Neural cell (in vitro differentiated cells): ENCODE measurements around the gene CELSR2. TPM values are rescaled to one million over a fixed set of nuclear protein-coding genes. Genes with fewer than 3 reads are reported as not detected.

Experiments
- H2AFZ ChIP-seq: fragments of 200-600, 300-800 bp; sonication (generic), shearing (Covaris generic); 2 replicates; pipeline ENCODE4 v1.6.0; 2014; ENCODE audit warnings: low read depth, mild to moderate bottlenecking, antibody characterized with exemption, low read length, moderate library complexity
- H3F3A ChIP-seq: fragments of 200-600 bp; shearing (Covaris generic); 2 replicates; pipeline ENCODE4 v1.6.1; 2016; ENCODE audit warnings: mild to moderate bottlenecking, moderate library complexity, mixed read lengths, antibody characterized with exemption, low read length; ENCODE audit not compliant: insufficient read depth, poor library complexity, severe bottlenecking
- H3K27ac ChIP-seq: fragments of 200-600, 300-800 bp; sonication (generic), shearing (Covaris generic); 2 replicates; pipeline ENCODE4 v1.5.1; 2014; ENCODE audit warnings: mild to moderate bottlenecking, low read length, moderate library complexity
- H3K27me3 ChIP-seq: fragments of 300-800, 200-600 bp; sonication (generic), shearing (Covaris generic); 2 replicates; pipeline ENCODE4 v1.6.0; 2014; ENCODE audit warnings: mild to moderate bottlenecking, low read depth, low read length, moderate library complexity; ENCODE audit not compliant: insufficient read depth
- H3K36me3 ChIP-seq: fragments of 300-800, 200-600 bp; sonication (generic), shearing (Covaris generic); 2 replicates; pipeline ENCODE4 v1.5.1; 2014; ENCODE audit warnings: mild to moderate bottlenecking, antibody characterized with exemption, low read length, moderate library complexity; ENCODE audit not compliant: insufficient read depth
- H3K4me2 ChIP-seq: fragments of 300-800, 200-600 bp; sonication (generic), shearing (Covaris generic); 2 replicates; pipeline ENCODE4 v1.6.0; 2014; ENCODE audit warnings: mild to moderate bottlenecking, low read length
- H3K4me3 ChIP-seq: fragments of 300-800, 200-600 bp; sonication (generic), shearing (Covaris generic); 2 replicates; pipeline ENCODE4 v1.5.1; 2014; ENCODE audit warnings: mild to moderate bottlenecking, low read length, moderate library complexity
- H3K79me2 ChIP-seq: fragments of 200-600 bp; shearing (Covaris generic); replicated peaks from 2 replicates; pipeline ENCODE4 v1.6.0; 2014; ENCODE audit warnings: mild to moderate bottlenecking, low read length, moderate library complexity; ENCODE audit not compliant: insufficient read depth
- H3K9ac ChIP-seq: fragments of 300-800, 200-600 bp; sonication (generic), shearing (Covaris generic); 2 replicates; pipeline ENCODE4 v1.6.1; 2016; ENCODE audit warnings: mild to moderate bottlenecking, low read length, mixed read lengths
- H3K9me2 ChIP-seq: fragments of 200-600 bp; shearing (Covaris generic); 2 replicates; pipeline ENCODE4 v1.6.1; 2016; ENCODE audit warnings: mild to moderate bottlenecking, low read length, mixed read lengths; ENCODE audit not compliant: insufficient read depth
- H3K9me3 ChIP-seq: fragments of 200-600, 300-800 bp; sonication (generic), shearing (Covaris generic); 2 replicates; pipeline ENCODE4 v1.6.1; 2016; ENCODE audit warnings: mild to moderate bottlenecking, mixed run types, low read length, moderate library complexity, mixed read lengths
- H4K20me1 ChIP-seq: fragments of 200-600 bp; shearing (Covaris generic); 2 replicates; pipeline ENCODE4 v1.6.1; 2016; ENCODE audit warnings: mild to moderate bottlenecking, mixed run types; ENCODE audit not compliant: insufficient read depth
- EP300 ChIP-seq: fragments of 450-650 bp; conservative IDR thresholded peaks from 2 replicates; pipeline ENCODE4 v1.6.1; 2014; ENCODE audit warnings: antibody characterized with exemption, mild to moderate bottlenecking, moderate library complexity; ENCODE audit not compliant: poor library complexity, severe bottlenecking
- EZH2 ChIP-seq: fragments of 200-600, 300-800 bp; shearing (Covaris generic), sonication (generic); IDR thresholded peaks from 2 replicates; pipeline ENCODE4 v1.6.1; 2014; ENCODE audit warnings: antibody characterized with exemption, low read length, borderline replicate concordance, mild to moderate bottlenecking; ENCODE audit not compliant: insufficient read depth, poor library complexity, severe bottlenecking
- MXI1 ChIP-seq: fragments of 450-650 bp; conservative IDR thresholded peaks from 2 replicates; pipeline ENCODE4 v1.6.1; 2014; ENCODE audit warnings: antibody characterized with exemption, mild to moderate bottlenecking; ENCODE audit not compliant: poor library complexity, severe bottlenecking
- POLR2AphosphoS5 ChIP-seq: IDR thresholded peaks from 2 replicates; pipeline ENCODE4 v1.6.1; 2012
- RAD21 ChIP-seq: fragments of 450-650 bp; conservative IDR thresholded peaks from 2 replicates; pipeline ENCODE4 v1.6.1; 2014; ENCODE audit warnings: antibody characterized with exemption, mild to moderate bottlenecking, moderate library complexity
- SMC3 ChIP-seq: fragments of 450-650 bp; conservative IDR thresholded peaks from 2 replicates; pipeline ENCODE4 v1.6.1; 2014; ENCODE audit warnings: antibody characterized with exemption, mild to moderate bottlenecking, moderate library complexity; ENCODE audit not compliant: poor library complexity
- TAF1 ChIP-seq: IDR thresholded peaks from 2 replicates; pipeline ENCODE4 v1.6.1; 2012; ENCODE audit warnings: low read depth
- polyA plus RNA-seq: library from polyadenylated mRNA; depleted of rRNA; stranded (reverse); fragments of >200 nt; gene quantifications from 2 replicates; pipeline ENCODE4 v1.2.3, GENCODE V29; 2014
- TF ChIP-seq, protein P1 (sequence below): IDR thresholded peaks from 2 replicates; pipeline ENCODE4 v1.6.1; 2012; ENCODE audit warnings: borderline replicate concordance
- TF ChIP-seq, protein P2 (sequence below): fragments of 450-650 bp; IDR thresholded peaks from 2 replicates; pipeline ENCODE4 v1.5.1; 2014; ENCODE audit warnings: antibody characterized with exemption, mild to moderate bottlenecking, moderate library complexity; ENCODE audit not compliant: poor library complexity, severe bottlenecking

The CELSR2 gene
- polyA plus RNA-seq, 1 donor from 2014 or later = 7.9 TPM

GRCh38 chr1:109231066-109231465 is 18.3 kb upstream of the CELSR2 start:
- H3K4me2 ChIP-seq = no peak overlapping the region
- no peaks in the 10 kb centered on the region for H3K27me3 ChIP-seq
- no peak overlapping the region for H3K27ac ChIP-seq
- H3K36me3 ChIP-seq = peaks cover 18% of the 10 kb centered on the region
- TF ChIP-seq, protein P1, sequence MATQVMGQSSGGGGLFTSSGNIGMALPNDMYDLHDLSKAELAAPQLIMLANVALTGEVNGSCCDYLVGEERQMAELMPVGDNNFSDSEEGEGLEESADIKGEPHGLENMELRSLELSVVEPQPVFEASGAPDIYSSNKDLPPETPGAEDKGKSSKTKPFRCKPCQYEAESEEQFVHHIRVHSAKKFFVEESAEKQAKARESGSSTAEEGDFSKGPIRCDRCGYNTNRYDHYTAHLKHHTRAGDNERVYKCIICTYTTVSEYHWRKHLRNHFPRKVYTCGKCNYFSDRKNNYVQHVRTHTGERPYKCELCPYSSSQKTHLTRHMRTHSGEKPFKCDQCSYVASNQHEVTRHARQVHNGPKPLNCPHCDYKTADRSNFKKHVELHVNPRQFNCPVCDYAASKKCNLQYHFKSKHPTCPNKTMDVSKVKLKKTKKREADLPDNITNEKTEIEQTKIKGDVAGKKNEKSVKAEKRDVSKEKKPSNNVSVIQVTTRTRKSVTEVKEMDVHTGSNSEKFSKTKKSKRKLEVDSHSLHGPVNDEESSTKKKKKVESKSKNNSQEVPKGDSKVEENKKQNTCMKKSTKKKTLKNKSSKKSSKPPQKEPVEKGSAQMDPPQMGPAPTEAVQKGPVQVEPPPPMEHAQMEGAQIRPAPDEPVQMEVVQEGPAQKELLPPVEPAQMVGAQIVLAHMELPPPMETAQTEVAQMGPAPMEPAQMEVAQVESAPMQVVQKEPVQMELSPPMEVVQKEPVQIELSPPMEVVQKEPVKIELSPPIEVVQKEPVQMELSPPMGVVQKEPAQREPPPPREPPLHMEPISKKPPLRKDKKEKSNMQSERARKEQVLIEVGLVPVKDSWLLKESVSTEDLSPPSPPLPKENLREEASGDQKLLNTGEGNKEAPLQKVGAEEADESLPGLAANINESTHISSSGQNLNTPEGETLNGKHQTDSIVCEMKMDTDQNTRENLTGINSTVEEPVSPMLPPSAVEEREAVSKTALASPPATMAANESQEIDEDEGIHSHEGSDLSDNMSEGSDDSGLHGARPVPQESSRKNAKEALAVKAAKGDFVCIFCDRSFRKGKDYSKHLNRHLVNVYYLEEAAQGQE = no peak
- TF ChIP-seq EZH2 = no peak
- TF ChIP-seq SMC3 = no peak
- TF ChIP-seq EP300 = no peak
- TF ChIP-seq, protein P2, sequence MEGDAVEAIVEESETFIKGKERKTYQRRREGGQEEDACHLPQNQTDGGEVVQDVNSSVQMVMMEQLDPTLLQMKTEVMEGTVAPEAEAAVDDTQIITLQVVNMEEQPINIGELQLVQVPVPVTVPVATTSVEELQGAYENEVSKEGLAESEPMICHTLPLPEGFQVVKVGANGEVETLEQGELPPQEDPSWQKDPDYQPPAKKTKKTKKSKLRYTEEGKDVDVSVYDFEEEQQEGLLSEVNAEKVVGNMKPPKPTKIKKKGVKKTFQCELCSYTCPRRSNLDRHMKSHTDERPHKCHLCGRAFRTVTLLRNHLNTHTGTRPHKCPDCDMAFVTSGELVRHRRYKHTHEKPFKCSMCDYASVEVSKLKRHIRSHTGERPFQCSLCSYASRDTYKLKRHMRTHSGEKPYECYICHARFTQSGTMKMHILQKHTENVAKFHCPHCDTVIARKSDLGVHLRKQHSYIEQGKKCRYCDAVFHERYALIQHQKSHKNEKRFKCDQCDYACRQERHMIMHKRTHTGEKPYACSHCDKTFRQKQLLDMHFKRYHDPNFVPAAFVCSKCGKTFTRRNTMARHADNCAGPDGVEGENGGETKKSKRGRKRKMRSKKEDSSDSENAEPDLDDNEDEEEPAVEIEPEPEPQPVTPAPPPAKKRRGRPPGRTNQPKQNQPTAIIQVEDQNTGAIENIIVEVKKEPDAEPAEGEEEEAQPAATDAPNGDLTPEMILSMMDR = no peak
- TF ChIP-seq RAD21 = no peak
- no peak for TF ChIP-seq POLR2AphosphoS5
- H3K9me2 ChIP-seq = no peaks in the 10 kb centered on the region
- H2AFZ ChIP-seq = no peak overlapping the region
- H3K9ac ChIP-seq = no peak overlapping the region
- no peaks in the 10 kb centered on the region for H3K9me3 ChIP-seq
- H3K79me2 ChIP-seq = no peaks in the 10 kb centered on the region
- no peaks in the 10 kb centered on the region for H3F3A ChIP-seq
- H4K20me1 ChIP-seq = no peaks in the 10 kb centered on the region
- H3K4me3 ChIP-seq = no peak overlapping the region

DNA sequence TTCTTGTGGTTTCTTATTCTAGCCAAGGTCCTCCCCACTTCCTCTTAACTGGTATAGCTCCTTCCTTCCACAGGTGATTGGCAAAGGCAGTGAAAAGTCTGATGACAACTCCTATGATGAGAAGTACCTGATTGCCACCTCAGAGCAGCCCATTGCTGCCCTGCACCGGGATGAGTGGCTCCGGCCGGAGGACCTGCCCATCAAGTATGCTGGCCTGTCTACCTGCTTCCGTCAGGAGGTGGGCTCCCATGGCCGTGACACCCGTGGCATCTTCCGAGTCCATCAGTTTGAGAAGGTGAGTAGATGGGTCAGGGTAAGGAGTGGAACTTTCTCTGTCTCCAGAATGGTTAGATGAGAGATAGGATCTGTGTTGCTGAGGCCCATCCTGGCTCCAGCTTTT is 14.2 kb upstream of the CELSR2 start:
- H3F3A ChIP-seq = no peaks in the 10 kb centered on the region
- peaks cover 20% of the 10 kb centered on the region for H3K36me3 ChIP-seq
- H3K27me3 ChIP-seq = no peaks in the 10 kb centered on the region
- H2AFZ ChIP-seq = no peak overlapping the region
- no peaks in the 10 kb centered on the region for H3K79me2 ChIP-seq
- no peak overlapping the region for H3K4me3 ChIP-seq
- H3K27ac ChIP-seq = no peak overlapping the region
- no peaks in the 10 kb centered on the region for H3K9me2 ChIP-seq
- H3K9ac ChIP-seq = no peak overlapping the region
- no peaks in the 10 kb centered on the region for H4K20me1 ChIP-seq
- H3K9me3 ChIP-seq = no peaks in the 10 kb centered on the region
- TF ChIP-seq POLR2AphosphoS5 (no peak), RAD21 (no peak), MXI1 (no peak), SMC3 (no peak), EP300 (no peak), EZH2 (no peak), TAF1 (no peak)
- TF ChIP-seq, protein P2 = no peak
- TF ChIP-seq, protein P1 = no peak
- no peak overlapping the region for H3K4me2 ChIP-seq
